NCI-H446 treated with DMSO at 0.1 percent for 48 hours (cell line): Measurements from ENCODE around the gene EXOC4.

Source experiments
- DNase-seq: peaks from one replicate; lab custom pipeline; 2025; lab: John Stamatoyannopoulos, UW

The EXOC4 gene

DNA sequence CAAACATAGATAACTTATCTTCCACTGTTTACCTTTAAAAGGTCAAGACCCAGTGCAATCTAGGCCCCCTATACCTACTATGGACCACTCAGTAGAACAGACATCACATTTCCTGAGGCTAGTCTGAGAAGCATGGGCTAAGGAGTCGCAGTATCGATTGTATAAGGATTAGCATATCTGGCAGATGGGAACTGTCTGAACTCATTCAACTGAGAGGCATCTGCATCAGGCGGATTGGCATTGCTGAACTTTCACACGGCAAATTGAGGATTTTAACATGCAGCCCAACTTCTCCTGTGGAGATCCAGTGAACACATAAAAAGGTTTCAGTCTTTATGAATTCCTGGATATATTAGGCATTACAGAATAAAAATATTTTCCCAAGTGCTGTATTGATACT is 785.1 kb downstream of the EXOC4 start:
- DNase-seq = no peak

DNA sequence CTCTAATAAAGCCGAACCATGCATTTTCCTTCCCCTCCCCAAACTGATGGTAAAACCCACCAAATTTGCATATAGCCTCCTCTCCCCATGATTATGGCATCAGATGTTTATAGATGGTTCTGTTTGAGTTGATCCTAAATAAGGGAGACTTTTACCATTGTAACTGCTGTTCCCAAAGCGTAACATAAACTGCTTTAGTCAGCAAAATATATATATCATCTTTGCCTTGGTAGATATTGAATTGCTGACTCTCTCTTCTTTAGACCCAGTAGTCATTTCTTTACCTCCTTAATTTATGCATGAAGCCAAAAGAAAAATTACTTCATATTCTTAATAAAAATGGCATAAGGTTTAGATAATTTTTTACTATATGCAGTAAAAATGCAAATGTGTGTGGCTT is 788.1 kb downstream of the EXOC4 start:
- DNase-seq = no peak

DNA sequence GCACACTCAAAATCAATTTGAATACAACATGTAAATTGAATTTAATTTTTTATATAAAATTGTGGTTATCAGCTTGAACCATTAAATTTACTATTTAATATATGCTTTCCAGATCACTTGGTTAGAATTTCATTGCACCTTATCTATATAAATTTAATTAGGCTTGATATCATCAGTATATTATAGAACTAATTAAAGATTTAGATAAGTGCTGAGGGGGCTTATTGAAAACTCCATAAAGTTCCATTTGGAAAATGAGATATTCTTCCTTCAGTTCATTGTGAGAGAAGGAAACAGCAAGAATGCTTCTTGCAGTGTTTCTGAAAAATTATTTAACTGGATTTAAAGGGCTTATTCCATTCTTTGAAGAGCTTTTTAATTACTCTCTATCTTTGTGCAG is 788.6 kb downstream of the EXOC4 start:
- DNase-seq = no peak

DNA sequence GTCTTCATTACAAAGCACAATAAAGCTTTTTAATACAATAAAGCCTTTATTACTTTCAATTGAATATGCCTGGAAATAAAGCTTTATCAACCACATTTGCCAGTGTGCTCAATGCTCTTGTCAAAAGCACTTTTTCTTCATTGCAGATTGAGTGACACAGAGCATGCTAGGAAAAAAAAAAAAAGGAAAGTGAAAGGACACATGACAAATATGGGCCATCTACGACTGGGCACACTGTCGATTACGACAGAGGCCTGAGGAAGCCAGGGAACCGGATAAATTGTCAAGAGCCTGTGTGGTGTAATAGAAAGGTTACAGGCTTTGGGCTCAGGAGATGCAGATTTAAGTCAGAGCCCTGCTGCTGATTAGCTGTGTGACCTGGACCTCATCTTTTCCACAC is 789.4 kb downstream of the EXOC4 start:
- DNase-seq = no peak

DNA sequence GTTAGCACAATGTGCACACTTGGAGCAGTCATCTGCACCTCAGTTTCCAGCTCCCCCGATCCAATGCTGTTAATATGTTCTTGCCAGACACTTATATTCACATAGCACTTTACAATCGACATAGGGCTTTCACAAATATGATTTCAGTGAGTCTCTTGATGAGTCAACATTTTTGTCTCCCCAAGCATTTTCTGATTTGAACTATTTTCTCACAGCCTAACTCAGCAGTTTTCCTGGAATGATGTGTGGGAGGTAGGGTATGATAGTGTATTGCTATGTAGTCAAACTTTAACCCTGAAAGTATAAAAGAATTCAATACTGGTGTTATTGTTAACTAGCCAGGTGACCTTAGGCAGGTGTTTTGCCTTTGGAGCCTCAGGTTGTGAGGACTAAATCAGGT is 791.8 kb downstream of the EXOC4 start:
- DNase-seq = no peak

DNA sequence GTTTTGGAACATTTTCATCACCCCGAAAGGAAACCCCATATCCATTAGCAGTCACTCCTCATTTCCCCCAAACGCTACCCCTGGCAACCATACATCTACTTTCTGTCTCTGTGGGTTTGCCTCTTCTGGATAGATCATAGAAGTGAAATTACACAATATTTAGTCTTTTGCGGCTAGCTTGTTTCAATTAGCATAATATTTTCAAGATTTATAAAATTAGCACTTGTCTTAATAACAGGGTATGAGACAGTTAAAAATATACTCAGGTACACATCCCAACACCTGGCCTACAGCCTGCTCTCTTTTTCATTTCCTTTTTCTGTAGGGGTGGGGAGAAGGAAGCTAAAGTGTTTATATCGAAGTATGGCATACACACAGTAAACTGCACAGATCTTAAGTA is 792.8 kb downstream of the EXOC4 start:
- no peak for DNase-seq

DNA sequence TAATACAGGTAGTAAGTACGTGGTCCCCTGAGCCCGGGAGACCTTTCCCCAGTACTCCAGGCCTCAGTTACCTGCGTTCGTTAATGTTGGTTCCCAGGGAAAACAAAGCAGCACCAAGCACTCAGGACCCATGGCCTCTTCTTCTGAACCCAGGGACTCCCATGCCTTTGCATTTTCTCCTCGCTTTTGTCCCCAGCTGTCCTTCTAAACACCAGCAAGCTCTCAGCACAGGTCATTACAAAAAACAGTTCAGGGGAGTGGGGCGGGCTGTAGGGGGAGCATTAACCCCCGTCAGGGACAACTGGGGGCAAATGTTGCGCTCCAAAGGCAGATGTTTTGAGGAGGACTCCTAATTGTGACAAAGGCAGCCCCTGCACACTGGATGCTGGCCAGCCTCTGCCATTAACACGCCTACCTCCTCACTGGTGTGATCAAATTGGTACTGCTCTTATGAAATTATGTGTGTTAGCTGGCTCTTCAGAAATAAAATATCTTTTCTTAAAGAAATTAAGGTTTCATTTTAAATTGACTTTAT is 793.8 kb downstream of the EXOC4 start:
- DNase-seq = no peak

DNA sequence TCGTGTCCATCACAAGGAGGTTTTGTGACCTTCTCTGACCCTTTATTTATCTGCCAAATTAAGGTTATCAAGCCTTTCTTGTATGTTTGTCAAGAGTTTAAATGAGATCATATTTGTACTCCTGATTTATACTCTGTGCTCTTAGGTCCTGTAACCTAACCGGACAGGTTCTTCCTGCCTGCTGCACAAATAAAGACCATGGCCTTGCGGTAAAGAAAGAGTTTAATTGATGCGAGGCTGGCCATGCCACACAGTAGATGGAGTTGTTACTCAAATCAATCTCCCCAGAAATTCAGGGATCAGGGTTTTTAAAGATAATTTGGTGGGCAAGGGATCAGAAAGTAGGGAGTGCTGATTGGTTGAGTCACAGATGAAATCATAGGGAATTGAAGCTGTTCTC is 794.8 kb downstream of the EXOC4 start:
- no peak for DNase-seq

DNA sequence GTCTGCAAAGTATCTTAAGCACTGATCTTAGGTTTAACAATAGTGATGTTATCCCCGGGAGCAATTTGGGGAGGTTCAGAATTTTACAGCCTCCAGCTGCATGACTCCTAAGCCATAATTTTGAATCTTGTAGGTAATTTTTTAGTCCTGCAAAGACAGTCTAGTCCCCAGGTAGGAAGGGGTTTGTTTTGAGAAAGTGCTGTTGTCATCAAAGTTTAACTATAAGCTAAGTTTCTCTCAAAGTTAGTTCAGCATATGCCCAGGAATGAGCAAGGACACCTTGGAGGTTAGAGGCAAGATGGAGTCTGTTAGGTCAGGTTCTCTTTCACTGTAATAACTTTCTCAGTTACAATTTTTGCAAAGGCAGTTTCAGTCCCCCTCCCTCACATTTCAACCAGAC is 795.3 kb downstream of the EXOC4 start:
- DNase-seq = no peak

DNA sequence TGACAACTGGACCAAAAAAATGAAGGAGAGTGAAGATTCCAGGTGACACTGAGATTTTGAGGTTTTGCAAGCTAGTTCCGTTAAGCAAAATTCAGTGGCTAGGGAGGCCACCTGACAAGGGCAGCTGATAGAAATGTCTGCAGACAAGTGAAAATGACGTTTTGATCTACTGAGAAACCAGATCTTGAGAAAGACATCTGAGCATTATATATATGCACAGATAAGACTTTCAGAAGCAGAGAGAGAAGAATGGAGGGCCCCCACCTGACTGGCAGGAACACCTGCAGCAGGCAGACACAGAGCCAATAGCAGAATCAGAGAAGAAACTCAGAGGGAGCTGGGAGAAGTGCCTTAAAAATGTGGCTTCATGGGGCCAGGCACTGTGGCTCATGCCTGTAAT is 798.1 kb downstream of the EXOC4 start:
- DNase-seq = no peak

DNA sequence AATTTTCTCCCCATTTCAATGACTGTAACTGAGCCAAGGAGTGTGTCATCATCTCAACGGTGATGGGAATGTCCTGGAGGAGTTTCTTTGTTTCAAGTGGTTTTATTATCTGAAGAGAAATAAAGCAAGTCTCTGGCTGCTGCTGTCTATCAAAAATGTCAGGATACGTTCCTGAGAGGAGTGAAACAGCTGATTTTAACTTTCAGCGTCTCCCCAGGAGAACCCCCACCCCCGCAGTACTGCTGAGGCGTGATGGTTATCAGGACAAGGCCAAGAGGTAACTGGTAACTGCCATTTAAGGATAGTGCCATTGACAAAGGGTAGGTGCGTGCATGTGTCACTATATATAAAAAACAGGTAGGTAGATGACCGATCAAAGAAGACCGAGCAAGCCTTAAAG is 803.9 kb downstream of the EXOC4 start:
- DNase-seq = no peak

DNA sequence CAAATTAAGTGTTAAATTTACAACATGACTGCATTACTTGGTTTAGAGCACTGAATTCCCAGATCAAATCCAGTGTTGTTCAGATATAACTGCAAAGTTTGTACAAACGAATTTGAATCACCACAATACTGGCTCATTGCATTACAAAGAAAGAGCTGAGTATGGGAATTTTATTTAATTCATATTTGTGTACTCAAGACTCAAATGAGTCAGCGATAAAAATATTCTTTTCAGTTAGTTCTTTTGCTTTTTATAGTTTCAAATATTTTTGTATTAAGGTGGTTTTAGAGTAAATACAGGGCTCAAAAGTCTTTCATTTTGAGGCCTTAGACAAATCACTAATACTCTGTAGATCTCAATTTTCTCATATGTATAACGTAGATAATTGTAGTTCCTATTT is 805.6 kb downstream of the EXOC4 start:
- no peak for DNase-seq

DNA sequence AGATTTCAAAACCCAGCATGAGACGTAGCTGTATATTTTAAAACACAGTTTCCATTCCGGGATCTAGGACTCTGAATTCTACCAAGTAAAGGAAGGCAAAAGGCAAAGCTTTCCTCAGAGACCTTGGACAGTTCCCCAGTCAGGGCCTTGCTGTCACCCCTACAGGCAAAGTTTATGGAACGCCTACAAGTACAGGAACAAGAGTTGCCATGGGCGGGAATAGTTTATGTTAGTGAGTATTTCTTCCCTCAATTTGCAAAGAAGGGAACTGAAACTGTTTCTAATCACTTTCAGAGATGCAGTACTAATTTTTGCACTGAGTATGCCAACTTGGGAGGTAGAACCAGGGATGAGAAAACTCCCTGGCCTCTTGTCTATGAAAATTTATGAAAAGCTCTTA is 806.1 kb downstream of the EXOC4 start:
- DNase-seq = no peak

DNA sequence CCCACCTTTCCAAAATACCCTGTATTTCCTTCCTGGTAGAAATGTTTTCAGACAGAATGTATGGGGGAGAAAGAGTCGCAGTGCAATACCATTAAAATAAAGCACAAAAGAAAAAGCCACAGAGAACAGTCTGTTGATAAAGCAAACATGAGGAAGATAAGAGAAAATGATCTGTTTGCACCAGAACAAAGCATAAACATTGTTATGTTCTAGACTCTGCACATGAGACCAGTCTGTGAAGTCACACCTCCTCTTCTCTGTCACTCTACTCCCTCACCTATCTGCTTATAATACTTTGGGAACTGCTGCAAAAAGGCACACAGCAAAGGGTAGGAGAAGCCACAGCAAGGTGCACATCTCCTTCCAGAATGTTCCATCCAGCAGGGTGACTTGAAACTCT is 807.0 kb downstream of the EXOC4 start:
- DNase-seq = no peak

DNA sequence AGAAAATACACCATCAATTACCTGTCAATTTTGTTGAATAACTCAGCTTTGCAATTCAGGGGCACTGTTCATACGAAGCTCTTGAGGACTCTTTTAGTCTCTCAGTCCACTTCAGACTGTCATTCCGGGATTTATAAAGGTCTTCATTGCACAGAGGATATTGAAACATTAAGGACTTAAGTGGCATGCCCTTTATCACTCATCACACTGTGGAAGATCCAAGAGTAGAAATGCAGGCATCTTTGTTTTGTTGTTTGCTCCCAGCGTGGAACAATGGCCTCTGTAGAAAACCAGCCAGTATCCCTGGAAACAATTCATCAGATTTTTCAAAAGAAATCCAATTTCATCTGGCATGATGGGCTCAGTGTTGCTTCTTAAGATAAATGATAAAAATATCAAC is 808.0 kb downstream of the EXOC4 start:
- no peak for DNase-seq

DNA sequence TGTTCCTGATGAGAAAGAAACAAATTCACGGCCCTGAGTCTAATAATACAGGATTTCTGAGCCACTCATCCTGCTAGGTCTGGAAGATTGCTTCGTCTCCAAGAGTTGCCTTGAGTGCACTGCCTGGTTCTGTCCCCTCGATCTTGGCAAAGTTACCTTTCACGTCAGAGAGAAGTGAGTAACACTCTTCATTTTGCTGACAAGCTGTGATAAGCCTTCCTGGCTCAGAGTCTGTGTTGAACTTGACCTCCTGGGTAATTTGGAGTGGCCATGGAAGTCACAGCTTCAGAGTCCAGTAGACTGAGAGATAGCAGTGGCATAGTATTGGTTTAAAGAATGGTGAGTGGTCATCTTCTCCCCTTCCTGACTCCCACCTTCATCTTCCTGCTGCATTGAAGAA is 809.6 kb downstream of the EXOC4 start:
- DNase-seq = no peak

DNA sequence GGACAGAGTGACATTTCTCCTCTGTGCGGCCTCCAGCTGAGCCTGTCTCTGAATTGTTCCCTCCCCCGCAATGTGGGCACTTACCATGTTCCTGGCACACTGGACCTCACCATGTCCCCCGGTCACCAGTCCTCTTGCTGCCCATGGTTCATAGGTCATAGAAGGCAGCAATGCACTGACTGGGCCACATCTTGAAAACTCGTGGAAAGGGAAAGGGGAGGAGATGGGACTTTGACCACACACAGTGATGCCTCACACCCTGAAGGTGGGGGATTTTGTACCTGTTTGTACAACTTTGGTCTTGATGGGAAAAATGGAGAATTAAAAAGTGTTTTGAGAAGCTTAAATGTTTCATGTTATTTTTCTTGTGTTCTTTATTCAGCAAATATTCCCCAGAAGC is 812.5 kb downstream of the EXOC4 start:
- no peak for DNase-seq

DNA sequence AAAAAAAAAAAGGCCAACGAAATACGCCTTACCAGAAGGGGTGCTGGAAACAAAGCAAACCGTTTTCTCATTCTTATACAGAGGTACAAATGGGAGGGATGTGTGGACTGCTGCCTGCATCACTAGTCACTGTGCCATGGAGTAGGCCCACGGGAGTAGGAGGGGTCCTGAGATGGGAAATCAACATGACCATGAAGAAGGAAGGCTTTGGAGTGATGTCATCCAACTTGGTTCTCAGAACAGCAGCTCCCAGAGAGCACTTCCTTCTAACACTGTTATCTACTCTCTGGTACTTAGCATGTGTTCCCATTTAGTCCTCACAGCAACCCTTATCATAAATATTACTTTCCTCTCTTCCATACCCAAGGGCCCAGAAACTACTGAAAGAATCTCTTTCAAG is 814.3 kb downstream of the EXOC4 start:
- no peak for DNase-seq

DNA sequence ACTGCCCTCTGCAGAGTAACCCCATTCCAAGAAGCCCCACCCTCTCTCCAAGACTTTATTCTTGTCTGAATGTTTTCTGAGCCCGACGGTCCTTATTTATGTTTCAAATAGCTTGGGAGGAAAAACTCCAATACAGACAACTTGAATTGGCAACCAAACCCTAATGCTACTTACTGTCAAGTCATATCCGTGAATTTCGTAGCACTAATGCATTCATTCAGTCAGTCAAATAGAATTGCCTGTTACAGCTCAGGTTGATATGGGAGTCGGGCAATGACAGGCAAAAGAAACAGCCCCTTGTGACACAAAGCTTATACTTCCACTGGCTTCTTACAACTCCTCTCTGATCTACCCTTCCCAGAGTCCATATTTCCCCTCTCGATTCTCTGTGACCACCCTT is 815.8 kb downstream of the EXOC4 start:
- DNase-seq = no peak

DNA sequence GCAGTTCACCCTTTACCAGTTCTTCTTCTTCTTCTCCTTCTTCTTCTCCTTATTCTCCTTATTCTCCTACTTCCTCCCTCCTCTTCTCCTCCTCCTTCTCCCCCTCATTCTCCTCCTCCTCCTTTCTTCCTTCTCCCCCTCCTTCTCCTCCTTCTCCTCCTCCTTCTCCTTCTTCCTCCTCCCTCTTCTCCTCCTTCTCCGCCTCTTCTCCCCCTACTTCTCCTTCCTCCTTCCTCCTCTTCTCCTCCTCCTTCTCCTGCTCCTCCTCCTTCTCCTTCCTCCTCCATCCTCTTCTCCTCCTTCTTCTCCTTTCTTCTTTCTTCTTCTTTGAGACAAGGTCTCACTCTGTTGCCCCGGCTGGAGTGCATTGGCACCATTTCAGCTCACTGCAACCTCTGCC is 816.3 kb downstream of the EXOC4 start:
- no peak for DNase-seq

DNA sequence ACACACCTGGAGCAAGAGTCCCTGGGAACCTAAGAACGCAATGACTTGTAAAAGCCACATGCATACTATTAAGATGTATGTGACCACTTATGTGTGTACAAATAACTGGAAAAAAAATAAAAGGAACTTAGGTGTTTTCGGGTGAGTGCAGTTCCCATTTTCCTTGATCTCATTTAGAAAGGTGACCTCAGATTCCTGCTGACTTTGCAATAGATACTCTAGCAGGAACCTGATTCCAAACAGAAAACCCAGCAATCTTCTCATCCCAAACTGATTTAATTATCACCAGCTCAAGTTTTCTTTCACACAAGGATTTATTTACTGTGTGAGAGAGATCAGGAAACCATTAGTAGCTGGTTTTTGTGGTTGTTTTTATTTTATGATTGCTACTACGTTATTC is 817.8 kb downstream of the EXOC4 start:
- DNase-seq = no peak

DNA sequence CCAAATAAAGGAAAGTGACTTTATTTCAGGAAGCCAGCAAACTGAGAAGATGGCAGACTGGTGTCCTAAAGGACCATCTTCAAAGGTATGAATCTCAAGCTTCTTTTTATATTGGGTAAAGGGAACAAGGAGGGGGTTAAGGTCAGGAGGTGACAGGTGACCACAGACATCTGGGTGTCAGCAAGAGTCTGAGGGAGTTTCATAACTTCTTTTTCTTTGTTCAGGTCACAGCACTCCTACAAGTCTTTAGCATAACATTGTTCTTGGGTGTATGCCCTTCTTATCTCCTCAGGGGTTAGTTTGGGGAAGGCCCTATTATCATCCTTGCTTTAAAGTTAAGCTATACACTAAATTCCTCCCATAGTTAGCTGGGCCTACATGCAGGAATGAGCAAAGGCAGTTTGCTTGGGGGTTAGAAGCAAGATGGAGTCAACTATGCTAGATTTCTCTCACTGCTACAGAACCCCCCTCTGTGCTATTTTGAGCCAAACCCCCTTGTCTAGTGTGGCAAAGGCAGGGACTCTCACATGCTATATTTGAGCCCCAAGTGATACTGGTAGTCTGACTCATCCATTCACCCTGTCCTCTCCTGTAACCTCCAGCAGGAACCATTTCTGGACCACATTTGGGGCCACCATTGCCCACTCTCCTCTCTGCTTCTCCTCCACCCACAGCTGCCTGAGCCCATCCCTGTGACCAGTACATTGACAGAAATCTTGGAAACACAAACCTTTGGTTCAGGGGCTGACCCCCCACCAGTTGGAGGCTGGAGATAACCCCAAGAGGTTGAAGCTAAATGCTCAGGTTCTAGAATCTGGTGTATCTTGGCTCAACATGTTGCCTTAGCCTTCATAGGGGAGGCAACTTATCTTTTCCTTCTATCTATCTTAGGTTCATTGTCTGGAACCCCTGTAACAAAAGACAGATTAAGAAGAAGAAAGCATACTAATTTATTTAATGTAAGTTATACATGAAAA is 818.8 kb downstream of the EXOC4 start:
- DNase-seq = no peak

DNA sequence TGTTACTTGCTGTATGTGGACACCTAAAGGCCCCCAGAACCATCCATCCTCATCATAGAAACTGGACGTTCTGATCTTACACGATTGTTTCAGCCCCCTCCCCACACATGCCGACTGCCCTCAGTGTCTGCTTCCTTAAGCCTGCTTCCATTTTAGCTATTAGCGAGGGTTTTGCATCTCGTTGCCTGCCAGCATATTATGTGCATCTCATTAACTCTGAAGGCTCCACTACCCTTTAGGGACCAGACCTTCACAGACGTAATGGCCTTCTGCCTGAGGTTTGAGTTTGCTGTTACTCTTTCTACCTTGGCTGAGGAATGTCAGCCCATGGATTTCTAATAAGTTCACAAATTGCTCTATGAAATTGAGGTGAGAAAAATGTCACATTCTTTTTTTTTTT is 820.4 kb downstream of the EXOC4 start:
- DNase-seq = no peak

DNA sequence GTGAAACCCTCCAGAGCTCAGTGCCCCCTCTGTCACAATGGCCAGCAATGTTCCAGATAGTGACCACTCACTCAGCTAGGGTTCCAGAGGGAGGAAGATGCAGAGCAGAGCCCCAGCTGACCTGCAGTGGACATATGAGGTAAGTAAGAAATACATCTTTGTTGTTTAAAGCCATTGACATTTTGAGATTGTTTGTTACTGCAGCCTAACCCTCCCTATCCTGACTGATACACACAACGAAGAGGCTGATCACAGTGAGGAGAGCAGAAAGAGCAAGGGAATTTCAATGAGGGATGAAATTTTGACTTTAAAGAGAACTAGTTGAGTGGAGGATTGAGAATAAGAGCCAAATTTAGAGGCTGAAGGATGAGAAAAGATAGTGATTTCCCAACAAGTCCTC is 822.9 kb downstream of the EXOC4 start:
- DNase-seq = no peak
